ENCODE data around the gene ANAPC4. TPM values are rescaled to one million over a fixed set of nuclear protein-coding genes. Genes with fewer than 3 reads are reported as not detected.

ANAPC4 gene
- polyA plus RNA-seq, 2 of the 4 experiments (the other 2 are of a cell fraction), result 15.7 to 21.2 TPM

DNA sequence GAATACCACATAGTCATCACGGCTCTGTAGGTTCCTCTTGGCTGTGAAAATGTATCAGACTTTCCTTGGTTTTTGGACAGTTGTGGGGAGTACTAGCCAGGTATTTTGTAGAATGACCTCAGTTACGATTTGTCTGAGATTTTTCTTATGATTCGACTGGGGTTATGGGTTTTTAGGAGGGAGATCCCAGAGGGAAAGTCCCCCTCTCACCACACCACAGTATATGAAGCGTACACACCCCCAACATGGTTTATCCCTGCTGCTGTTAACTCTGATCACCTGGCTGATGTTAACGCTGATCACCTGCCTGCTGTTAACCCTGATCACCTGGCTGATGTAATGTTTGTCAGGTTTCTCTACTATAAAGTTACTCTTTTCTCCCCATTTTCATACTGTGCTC is 72.6 kb downstream of the ANAPC4 start:
- Histone ChIP-seq H3K4me1 (no peaks in the 10 kb centered on the region), H3K4me3 (no peak overlapping the region), H3K4me2 (no peak overlapping the region), H3K27ac (no peak overlapping the region), H3K9me3 (no peaks in the 10 kb centered on the region)
- TF ChIP-seq BHLHE40 (IDR thresholded peaks at IDR 0.05; ENCODE audit: low read depth, low read length), result no peak
- no peak for TF ChIP-seq RCOR1 (IDR thresholded peaks at IDR 0.05; ENCODE audit: low read depth, low read length)
- no peak for TF ChIP-seq NPAS2 (CRISPR knock-in tag; IDR thresholded peaks at IDR 0.05; ENCODE audit: borderline replicate concordance)
- TF ChIP-seq ZC3H11A (IDR thresholded peaks at IDR 0.05), result no peak
- TF ChIP-seq POLR2AphosphoS2 (conservative IDR thresholded peaks at IDR 0.05; ENCODE audit: low read length), result no peak
- TF ChIP-seq FOSL2 (IDR thresholded peaks at IDR 0.05), result no peak
- TF ChIP-seq FOSL2 (CRISPR knock-in tag; IDR thresholded peaks at IDR 0.05), result no peak
- WGBS (ENCODE audit: missing lambda C conversion rate), result 73% methylated on average over 4 of the region's 5 CpGs
- no peak for ATAC-seq
- DNase-seq (ENCODE audit: low read depth in 1 of 2, low spot score in 1 of 2), result no peak
- CTCF ChIA-PET, result interaction anchor here (1.7 kb wide), 1 partner anchor 8 kb away, joined by 6 read pairs; no protein-coding TSS in a partner anchor
- no peak for FAIRE-seq
- POLR2A ChIA-PET, result no interaction called here

DNA sequence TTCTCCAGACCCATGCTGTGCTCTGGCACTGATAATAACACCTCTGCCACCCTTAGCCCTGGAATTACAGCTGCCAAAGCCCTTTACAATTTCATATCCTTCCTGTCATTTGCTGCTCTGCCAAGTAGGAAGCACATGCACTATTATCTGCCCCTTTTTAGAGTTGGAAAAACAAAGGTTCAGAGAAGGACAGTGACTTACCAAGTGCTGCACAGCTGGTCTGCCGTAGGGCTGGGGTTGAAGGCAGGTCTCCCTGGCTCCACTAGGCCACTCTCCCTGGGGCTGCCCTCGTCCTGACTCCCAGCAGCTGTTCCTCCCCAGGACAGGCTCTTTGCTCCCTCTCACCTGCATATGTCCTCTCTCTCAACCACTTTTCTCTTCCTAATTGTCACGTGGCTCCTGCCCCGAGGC is 73.4 kb downstream of the ANAPC4 start:
- H3K27ac ChIP-seq, result no peak overlapping the region
- TF ChIP-seq POLR2AphosphoS2 (conservative IDR thresholded peaks at IDR 0.05; ENCODE audit: low read length), result no peak
- no peak for TF ChIP-seq PHF8 (IDR thresholded peaks at IDR 0.05; ENCODE audit: borderline replicate concordance, low read depth)
- no peak for TF ChIP-seq CBX8 (IDR thresholded peaks at IDR 0.05)
- TF ChIP-seq CHD4 (IDR thresholded peaks at IDR 0.05; ENCODE audit: borderline replicate concordance), result no peak
- TF ChIP-seq, protein P1, sequence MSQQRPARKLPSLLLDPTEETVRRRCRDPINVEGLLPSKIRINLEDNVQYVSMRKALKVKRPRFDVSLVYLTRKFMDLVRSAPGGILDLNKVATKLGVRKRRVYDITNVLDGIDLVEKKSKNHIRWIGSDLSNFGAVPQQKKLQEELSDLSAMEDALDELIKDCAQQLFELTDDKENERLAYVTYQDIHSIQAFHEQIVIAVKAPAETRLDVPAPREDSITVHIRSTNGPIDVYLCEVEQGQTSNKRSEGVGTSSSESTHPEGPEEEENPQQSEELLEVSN (IDR thresholded peaks at IDR 0.05; ENCODE audit: borderline replicate concordance, low read depth), result no peak
- TF ChIP-seq BHLHE40 (IDR thresholded peaks at IDR 0.05; ENCODE audit: low read depth, low read length), result no peak
- no peak for TF ChIP-seq EP300 (IDR thresholded peaks at IDR 0.05)
- no peak for TF ChIP-seq ZC3H11A (IDR thresholded peaks at IDR 0.05)
- no peak for TF ChIP-seq ZFP36 (IDR thresholded peaks at IDR 0.05; ENCODE audit: borderline replicate concordance, partially characterized antibody)
- TF ChIP-seq TFCP2L1 (CRISPR knock-in tag; IDR thresholded peaks at IDR 0.05), result no peak
- no peaks in the 10 kb centered on the region for H3K4me1 ChIP-seq
- FAIRE-seq (no peak), DNase-seq (ENCODE audit: low read depth in 1 of 2, low spot score in 1 of 2) (no peak), ATAC-seq (no peak)
- H3K4me3 ChIP-seq, result no peak overlapping the region
- no peak overlapping the region for H3K4me2 ChIP-seq
- POLR2A ChIA-PET, result no interaction called here
- CTCF ChIA-PET, result interaction anchor here (1.7 kb wide), 1 partner anchor 9 kb away, joined by 6 read pairs; no protein-coding TSS in a partner anchor
- no peaks in the 10 kb centered on the region for H3K9me3 ChIP-seq
- WGBS (ENCODE audit: missing lambda C conversion rate), result 49% methylated on average over 4 of the region's 4 CpGs

DNA sequence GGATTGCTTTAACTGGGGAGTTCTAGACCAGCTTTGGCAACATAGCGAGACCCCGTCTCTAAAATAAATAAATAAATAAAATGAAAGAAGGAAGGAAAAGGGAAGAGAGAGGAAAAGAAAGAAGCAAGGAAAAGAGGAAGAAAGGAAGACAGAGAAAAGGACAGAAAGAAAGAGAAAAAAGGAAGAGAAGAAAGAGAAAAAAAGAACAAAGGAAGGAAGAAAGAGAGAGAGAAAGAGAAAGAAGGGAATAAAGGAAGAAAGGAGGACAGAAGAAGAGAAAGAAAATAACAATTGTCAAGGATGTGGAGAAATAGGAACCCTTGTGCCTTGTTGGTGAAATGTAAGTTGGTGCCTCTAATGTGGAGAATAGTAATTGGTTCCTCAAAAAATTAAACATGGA is 74.6 kb downstream of the ANAPC4 start:
- Histone ChIP-seq H3K4me1 (no peaks in the 10 kb centered on the region), H3K27ac (no peak overlapping the region), H3K4me3 (no peak overlapping the region), H3K9me3 (no peaks in the 10 kb centered on the region), H3K4me2 (no peak overlapping the region)
- ATAC-seq (no peak), FAIRE-seq (no peak), DNase-seq (ENCODE audit: low read depth in 1 of 2, low spot score in 1 of 2) (no peak)
- TF ChIP-seq HOXB5 (CRISPR knock-in tag; IDR thresholded peaks at IDR 0.05), result no peak
- TF ChIP-seq RNF2 (IDR thresholded peaks at IDR 0.05; ENCODE audit: borderline replicate concordance, low read depth), result no peak
- TF ChIP-seq, protein P2, sequence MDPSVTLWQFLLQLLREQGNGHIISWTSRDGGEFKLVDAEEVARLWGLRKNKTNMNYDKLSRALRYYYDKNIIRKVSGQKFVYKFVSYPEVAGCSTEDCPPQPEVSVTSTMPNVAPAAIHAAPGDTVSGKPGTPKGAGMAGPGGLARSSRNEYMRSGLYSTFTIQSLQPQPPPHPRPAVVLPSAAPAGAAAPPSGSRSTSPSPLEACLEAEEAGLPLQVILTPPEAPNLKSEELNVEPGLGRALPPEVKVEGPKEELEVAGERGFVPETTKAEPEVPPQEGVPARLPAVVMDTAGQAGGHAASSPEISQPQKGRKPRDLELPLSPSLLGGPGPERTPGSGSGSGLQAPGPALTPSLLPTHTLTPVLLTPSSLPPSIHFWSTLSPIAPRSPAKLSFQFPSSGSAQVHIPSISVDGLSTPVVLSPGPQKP (IDR thresholded peaks at IDR 0.05; ENCODE audit: low read depth, low read length), result no peak
- TF ChIP-seq HOXB13 (CRISPR knock-in tag; IDR thresholded peaks at IDR 0.05; ENCODE audit: low read depth), result no peak
- TF ChIP-seq, protein P3, sequence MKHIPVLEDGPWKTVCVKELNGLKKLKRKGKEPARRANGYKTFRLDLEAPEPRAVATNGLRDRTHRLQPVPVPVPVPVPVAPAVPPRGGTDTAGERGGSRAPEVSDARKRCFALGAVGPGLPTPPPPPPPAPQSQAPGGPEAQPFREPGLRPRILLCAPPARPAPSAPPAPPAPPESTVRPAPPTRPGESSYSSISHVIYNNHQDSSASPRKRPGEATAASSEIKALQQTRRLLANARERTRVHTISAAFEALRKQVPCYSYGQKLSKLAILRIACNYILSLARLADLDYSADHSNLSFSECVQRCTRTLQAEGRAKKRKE (CRISPR knock-in tag; IDR thresholded peaks at IDR 0.05; ENCODE audit: low read depth), result no peak
- TF ChIP-seq JUNB (IDR thresholded peaks at IDR 0.05), result no peak
- TF ChIP-seq SMC3 (IDR thresholded peaks at IDR 0.05), result no peak
- TF ChIP-seq BHLHE40 (IDR thresholded peaks at IDR 0.05; ENCODE audit: low read depth, low read length), result no peak
- TF ChIP-seq EHF (CRISPR knock-in tag; IDR thresholded peaks at IDR 0.05), result no peak
- TF ChIP-seq RAD21 (conservative IDR thresholded peaks at IDR 0.05 in 1 of 2, IDR thresholded peaks at IDR 0.05 in 1 of 2), result no peak
- TF ChIP-seq RARB (CRISPR knock-in tag; IDR thresholded peaks at IDR 0.05), result no peak
- TF ChIP-seq CBX2 (IDR thresholded peaks at IDR 0.05; ENCODE audit: borderline replicate concordance, low read depth), result no peak
- no peak for TF ChIP-seq PHF8 (IDR thresholded peaks at IDR 0.05; ENCODE audit: borderline replicate concordance, low read depth)
- TF ChIP-seq ZC3H11A (IDR thresholded peaks at IDR 0.05), result no peak
- no peak for TF ChIP-seq MAFK (IDR thresholded peaks at IDR 0.05; ENCODE audit: partially characterized antibody)
- no peak for TF ChIP-seq TFCP2L1 (CRISPR knock-in tag; IDR thresholded peaks at IDR 0.05)
- TF ChIP-seq, protein P4, sequence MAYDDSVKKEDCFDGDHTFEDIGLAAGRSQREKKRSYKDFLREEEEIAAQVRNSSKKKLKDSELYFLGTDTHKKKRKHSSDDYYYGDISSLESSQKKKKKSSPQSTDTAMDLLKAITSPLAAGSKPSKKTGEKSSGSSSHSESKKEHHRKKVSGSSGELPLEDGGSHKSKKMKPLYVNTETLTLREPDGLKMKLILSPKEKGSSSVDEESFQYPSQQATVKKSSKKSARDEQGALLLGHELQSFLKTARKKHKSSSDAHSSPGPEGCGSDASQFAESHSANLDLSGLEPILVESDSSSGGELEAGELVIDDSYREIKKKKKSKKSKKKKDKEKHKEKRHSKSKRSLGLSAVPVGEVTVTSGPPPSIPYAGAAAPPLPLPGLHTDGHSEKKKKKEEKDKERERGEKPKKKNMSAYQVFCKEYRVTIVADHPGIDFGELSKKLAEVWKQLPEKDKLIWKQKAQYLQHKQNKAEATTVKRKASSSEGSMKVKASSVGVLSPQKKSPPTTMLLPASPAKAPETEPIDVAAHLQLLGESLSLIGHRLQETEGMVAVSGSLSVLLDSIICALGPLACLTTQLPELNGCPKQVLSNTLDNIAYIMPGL (CRISPR knock-in tag; IDR thresholded peaks at IDR 0.05; ENCODE audit: borderline replicate concordance), result no peak
- ChIA-PET POLR2A (no interaction called here), CTCF (interaction anchor here (0.7 to 5.5 kb wide), 2 partner anchors 11 to 21 kb away, joined by 3 to 29 read pairs; no protein-coding TSS in a partner anchor)
- 93% methylated on average over 2 of the region's 2 CpGs for WGBS (ENCODE audit: missing lambda C conversion rate)
